Hepatocyte (in vitro differentiated cells): ENCODE results near the gene PRRG1. TPM values are rescaled to one million over a fixed set of nuclear protein-coding genes. Genes with fewer than 3 reads are reported as not detected.

Experiments
- DNase-seq: peaks from one replicate; pipeline ENCODE4 v3.0.0-alpha.2; 2016; ENCODE audit warnings: low spot score
- H2AFZ ChIP-seq: fragments of 200-600 bp; sonication (generic); 2 replicates; pipeline ENCODE4 v1.6.0; 2016; ENCODE audit warnings: antibody characterized with exemption, mild to moderate bottlenecking
- H3K27ac ChIP-seq: fragments of 200-600 bp; sonication (generic); 2 replicates; pipeline ENCODE4 v1.5.1; 2016; ENCODE audit warnings: mild to moderate bottlenecking
- H3K27me3 ChIP-seq: fragments of 200-600 bp; sonication (generic); 2 replicates; pipeline ENCODE4 v1.6.1; 2016
- H3K36me3 ChIP-seq: fragments of 200-600 bp; sonication (generic); replicated peaks from 2 replicates; pipeline ENCODE4 v1.5.1; 2016; ENCODE audit warnings: low read depth; ENCODE audit not compliant: insufficient read depth
- H3K4me1 ChIP-seq: fragments of 200-600 bp; sonication (generic); 2 replicates; pipeline ENCODE4 v1.5.1; 2016; ENCODE audit warnings: mild to moderate bottlenecking, moderate library complexity; ENCODE audit not compliant: insufficient read depth
- H3K4me2 ChIP-seq: fragments of 200-600 bp; sonication (generic); 2 replicates; pipeline ENCODE4 v1.6.0; 2016
- H3K4me3 ChIP-seq: fragments of 200-600 bp; sonication (generic); 2 replicates; pipeline ENCODE4 v1.5.1; 2016; ENCODE audit warnings: mild to moderate bottlenecking
- H3K79me2 ChIP-seq: fragments of 200-600 bp; sonication (generic); 2 replicates; pipeline ENCODE4 v1.6.0; 2017; ENCODE audit warnings: mild to moderate bottlenecking
- H3K9me2 ChIP-seq: fragments of 200-600 bp; sonication (generic); replicated peaks from 2 replicates; pipeline ENCODE4 v1.6.0; 2017; ENCODE audit warnings: mild to moderate bottlenecking; ENCODE audit not compliant: insufficient read depth
- H3K9me3 ChIP-seq: fragments of 200-600 bp; sonication (generic); 2 replicates; pipeline ENCODE4 v1.5.1; 2016; ENCODE audit warnings: low read depth, mild to moderate bottlenecking
- H4K20me1 ChIP-seq: fragments of 200-600 bp; sonication (generic); 2 replicates; pipeline ENCODE4 v1.6.0; 2016; ENCODE audit warnings: mild to moderate bottlenecking; ENCODE audit not compliant: insufficient read depth, poor library complexity, severe bottlenecking
- CTCF ChIP-seq: fragments of 200-600 bp; sonication (generic); IDR thresholded peaks from 2 replicates; pipeline ENCODE4 v1.5.1; 2016; ENCODE audit warnings: antibody characterized with exemption, mild to moderate bottlenecking; ENCODE audit not compliant: poor library complexity
- EZH2 ChIP-seq: fragments of 200-600 bp; sonication (generic); IDR thresholded peaks from 2 replicates; pipeline ENCODE4 v1.6.1; 2016; ENCODE audit warnings: antibody characterized with exemption, mild to moderate bottlenecking, borderline replicate concordance
- EZH2phosphoT487 ChIP-seq: fragments of 200-600 bp; sonication (generic); IDR thresholded peaks from one replicate; pipeline ENCODE4 v1.6.1; 2018; ENCODE audit warnings: antibody characterized with exemption, mild to moderate bottlenecking, low read depth, moderate library complexity; ENCODE audit not compliant: unreplicated experiment, severe bottlenecking
- WGBS: methylation state at CpG from one replicate; pipeline ENCODE4 v1.1.6; 2016; ENCODE audit warnings: low lambda C conversion rate; ENCODE audit errors: missing lambda C conversion rate; 5-methylcytosine and 5-hydroxymethylcytosine counted together
- polyA plus RNA-seq: library from polyadenylated mRNA; unstranded; fragments of >200 nt; fragmentation: Nextera tagmentation; extraction: Ambion mirVana; gene quantifications from 2 replicates; pipeline ENCODE4 v1.2.1, GENCODE V29; 2016
- total RNA-seq: library from RNA; depleted of rRNA; stranded (reverse); fragments of >200 nt; gene quantifications from 2 replicates; pipeline ENCODE4 v1.2.3, GENCODE V29; 2014

Gene PRRG1
- total and polyA plus RNA-seq, 2 experiments from 2014 or later = 16.8 to 36.5 TPM

GRCh38 chrX:37331546-37331945 lies 17.6 kb upstream of the PRRG1 start:
- H4K20me1 ChIP-seq = no peaks in the 10 kb centered on the region
- no peak overlapping the region for H3K4me3 ChIP-seq
- no peak for TF ChIP-seq EZH2phosphoT487
- no peak for TF ChIP-seq CTCF
- TF ChIP-seq EZH2 = no peak
- WGBS = 74% methylated on average over 4 of the region's 4 CpGs
- H3K27me3 ChIP-seq = no peaks in the 10 kb centered on the region
- no peak overlapping the region for H3K4me2 ChIP-seq
- no peak overlapping the region for H3K27ac ChIP-seq
- DNase-seq = no peak
- H3K9me3 ChIP-seq = no peaks in the 10 kb centered on the region
- H3K4me1 ChIP-seq = no peaks in the 10 kb centered on the region
- no peaks in the 10 kb centered on the region for H3K36me3 ChIP-seq
- H2AFZ ChIP-seq = no peak overlapping the region
- no peaks in the 10 kb centered on the region for H3K79me2 ChIP-seq
- H3K9me2 ChIP-seq = no peaks in the 10 kb centered on the region

- 58% methylated on average over 2 of the region's 2 CpGs for WGBS
- no peak for DNase-seq
- no peaks in the 10 kb centered on the region for H4K20me1 ChIP-seq
- no peak overlapping the region for H3K27ac ChIP-seq
- no peaks in the 10 kb centered on the region for H3K27me3 ChIP-seq
- H3K4me3 ChIP-seq = no peak overlapping the region
- H3K36me3 ChIP-seq = no peaks in the 10 kb centered on the region
- H2AFZ ChIP-seq = no peak overlapping the region
- no peaks in the 10 kb centered on the region for H3K4me1 ChIP-seq
- H3K79me2 ChIP-seq = no peaks in the 10 kb centered on the region
- no peaks in the 10 kb centered on the region for H3K9me3 ChIP-seq
- H3K9me2 ChIP-seq = no peaks in the 10 kb centered on the region
- TF ChIP-seq EZH2phosphoT487 (no peak), EZH2 (no peak), CTCF (no peak)
- no peak overlapping the region for H3K4me2 ChIP-seq
Observed at GRCh38 chrX:37332055-37332454, 17.1 kb upstream of the PRRG1 start.

GRCh38 chrX:37332987-37333658 lies 16.0 kb upstream of the PRRG1 start:
- H3K4me2 ChIP-seq = no peak overlapping the region
- H3K9me2 ChIP-seq = no peaks in the 10 kb centered on the region
- no peaks in the 10 kb centered on the region for H3K27me3 ChIP-seq
- H4K20me1 ChIP-seq = no peaks in the 10 kb centered on the region
- H2AFZ ChIP-seq = no peak overlapping the region
- H3K79me2 ChIP-seq = no peaks in the 10 kb centered on the region
- H3K9me3 ChIP-seq = no peaks in the 10 kb centered on the region
- TF ChIP-seq EZH2phosphoT487 (no peak), EZH2 (no peak), CTCF (no peak)
- no peak overlapping the region for H3K4me3 ChIP-seq
- H3K27ac ChIP-seq = no peak overlapping the region
- 73% methylated on average over 8 of the region's 8 CpGs for WGBS
- DNase-seq = no peak
- H3K36me3 ChIP-seq = no peaks in the 10 kb centered on the region
- no peaks in the 10 kb centered on the region for H3K4me1 ChIP-seq
